Esophagus squamous epithelium (tissue), 4 donors: Measurements from ENCODE around the gene BIRC7.

Experiments
- CTCF ChIP-seq, 6 experiments: fragments of 450-650 bp in 4 of 6; fragments of 200-600 bp in 2 of 6; sonication (generic) in 2 of 6; IDR thresholded peaks; one replicate each; pipeline ENCODE4 v1.5.1; 2016 to 2019; ENCODE audit warnings: antibody characterized with exemption in 6 of 6, mild to moderate bottlenecking in 4 of 6, moderate library complexity in 4 of 6
- POLR2A ChIP-seq, 4 donors: fragments of 450-650 bp; IDR thresholded peaks; one replicate each; pipeline ENCODE4 v1.6.1; 2017; ENCODE audit warnings: antibody characterized with exemption in 4 of 4, mild to moderate bottlenecking in 4 of 4, moderate library complexity in 3 of 4

- no peak for TF ChIP-seq CTCF (IDR thresholded peaks at IDR 0.05)
- no peak for TF ChIP-seq POLR2A (IDR thresholded peaks at IDR 0.05)
Measured at GRCh38 chr20:63205896-63206295, 29.8 kb upstream of the BIRC7 start.
